ENCODE results near the gene BIN1. TPM values are rescaled to one million over a fixed set of nuclear protein-coding genes. Genes with fewer than 3 reads are reported as not detected.

The BIN1 gene
- polyA plus RNA-seq, 1 donor from 2014 or later, result 61.9 TPM

DNA sequence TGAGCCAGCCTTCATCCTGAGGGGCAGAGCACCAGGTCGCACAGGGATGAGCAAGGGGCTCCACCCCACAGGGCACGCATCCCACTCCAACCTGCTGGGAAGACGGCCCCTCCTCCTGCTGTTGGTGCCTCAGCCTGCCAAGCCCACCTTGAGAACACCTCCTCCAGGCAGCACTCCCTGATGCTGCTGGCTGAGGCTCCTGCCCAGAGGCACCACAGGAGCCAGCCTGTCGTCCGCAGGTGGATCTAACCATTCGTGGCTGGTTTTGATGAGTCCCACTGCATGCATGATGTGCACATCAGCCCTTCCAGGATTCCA, 58.4 kb downstream of the BIN1 start:
- Histone ChIP-seq H3K4me2 (ENCODE audit: low read length) (no peak overlapping the region), H3K9me2 (ENCODE audit: insufficient read depth, low read length) (no peaks in the 10 kb centered on the region), H3K79me2 (replicated peaks; ENCODE audit: insufficient read depth, low read length) (no peaks in the 10 kb centered on the region), H3F3A (ENCODE audit: insufficient read depth, low read length, poor library complexity, severe bottlenecking) (no peaks in the 10 kb centered on the region), H3K9ac (ENCODE audit: low read length) (no peak overlapping the region), H3K9me3 (ENCODE audit: low read length) (no peaks in the 10 kb centered on the region), H3K27ac (ENCODE audit: low read length) (no peak overlapping the region), H2AFZ (ENCODE audit: low read depth, low read length) (no peak overlapping the region), H3K27me3 (ENCODE audit: insufficient read depth, low read depth, low read length) (no peaks in the 10 kb centered on the region), H3K4me3 (ENCODE audit: low read length) (no peak overlapping the region), H4K20me1 (ENCODE audit: insufficient read depth) (no peaks in the 10 kb centered on the region), H3K36me3 (ENCODE audit: insufficient read depth, low read length) (no peaks in the 10 kb centered on the region)
- TF ChIP-seq POLR2AphosphoS5 (IDR thresholded peaks at IDR 0.05), result no peak
- no peak for TF ChIP-seq SMC3 (conservative IDR thresholded peaks at IDR 0.05; ENCODE audit: poor library complexity)
- TF ChIP-seq EP300 (conservative IDR thresholded peaks at IDR 0.05; ENCODE audit: poor library complexity, severe bottlenecking), result no peak
- TF ChIP-seq, protein P1, sequence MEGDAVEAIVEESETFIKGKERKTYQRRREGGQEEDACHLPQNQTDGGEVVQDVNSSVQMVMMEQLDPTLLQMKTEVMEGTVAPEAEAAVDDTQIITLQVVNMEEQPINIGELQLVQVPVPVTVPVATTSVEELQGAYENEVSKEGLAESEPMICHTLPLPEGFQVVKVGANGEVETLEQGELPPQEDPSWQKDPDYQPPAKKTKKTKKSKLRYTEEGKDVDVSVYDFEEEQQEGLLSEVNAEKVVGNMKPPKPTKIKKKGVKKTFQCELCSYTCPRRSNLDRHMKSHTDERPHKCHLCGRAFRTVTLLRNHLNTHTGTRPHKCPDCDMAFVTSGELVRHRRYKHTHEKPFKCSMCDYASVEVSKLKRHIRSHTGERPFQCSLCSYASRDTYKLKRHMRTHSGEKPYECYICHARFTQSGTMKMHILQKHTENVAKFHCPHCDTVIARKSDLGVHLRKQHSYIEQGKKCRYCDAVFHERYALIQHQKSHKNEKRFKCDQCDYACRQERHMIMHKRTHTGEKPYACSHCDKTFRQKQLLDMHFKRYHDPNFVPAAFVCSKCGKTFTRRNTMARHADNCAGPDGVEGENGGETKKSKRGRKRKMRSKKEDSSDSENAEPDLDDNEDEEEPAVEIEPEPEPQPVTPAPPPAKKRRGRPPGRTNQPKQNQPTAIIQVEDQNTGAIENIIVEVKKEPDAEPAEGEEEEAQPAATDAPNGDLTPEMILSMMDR (IDR thresholded peaks at IDR 0.05; ENCODE audit: poor library complexity, severe bottlenecking), result no peak
- TF ChIP-seq RAD21 (conservative IDR thresholded peaks at IDR 0.05), result no peak
- TF ChIP-seq EZH2 (IDR thresholded peaks at IDR 0.05; ENCODE audit: borderline replicate concordance, insufficient read depth, low read length, poor library complexity, severe bottlenecking), result no peak
- TF ChIP-seq MXI1 (conservative IDR thresholded peaks at IDR 0.05; ENCODE audit: poor library complexity, severe bottlenecking), result no peak
- TF ChIP-seq, protein P2, sequence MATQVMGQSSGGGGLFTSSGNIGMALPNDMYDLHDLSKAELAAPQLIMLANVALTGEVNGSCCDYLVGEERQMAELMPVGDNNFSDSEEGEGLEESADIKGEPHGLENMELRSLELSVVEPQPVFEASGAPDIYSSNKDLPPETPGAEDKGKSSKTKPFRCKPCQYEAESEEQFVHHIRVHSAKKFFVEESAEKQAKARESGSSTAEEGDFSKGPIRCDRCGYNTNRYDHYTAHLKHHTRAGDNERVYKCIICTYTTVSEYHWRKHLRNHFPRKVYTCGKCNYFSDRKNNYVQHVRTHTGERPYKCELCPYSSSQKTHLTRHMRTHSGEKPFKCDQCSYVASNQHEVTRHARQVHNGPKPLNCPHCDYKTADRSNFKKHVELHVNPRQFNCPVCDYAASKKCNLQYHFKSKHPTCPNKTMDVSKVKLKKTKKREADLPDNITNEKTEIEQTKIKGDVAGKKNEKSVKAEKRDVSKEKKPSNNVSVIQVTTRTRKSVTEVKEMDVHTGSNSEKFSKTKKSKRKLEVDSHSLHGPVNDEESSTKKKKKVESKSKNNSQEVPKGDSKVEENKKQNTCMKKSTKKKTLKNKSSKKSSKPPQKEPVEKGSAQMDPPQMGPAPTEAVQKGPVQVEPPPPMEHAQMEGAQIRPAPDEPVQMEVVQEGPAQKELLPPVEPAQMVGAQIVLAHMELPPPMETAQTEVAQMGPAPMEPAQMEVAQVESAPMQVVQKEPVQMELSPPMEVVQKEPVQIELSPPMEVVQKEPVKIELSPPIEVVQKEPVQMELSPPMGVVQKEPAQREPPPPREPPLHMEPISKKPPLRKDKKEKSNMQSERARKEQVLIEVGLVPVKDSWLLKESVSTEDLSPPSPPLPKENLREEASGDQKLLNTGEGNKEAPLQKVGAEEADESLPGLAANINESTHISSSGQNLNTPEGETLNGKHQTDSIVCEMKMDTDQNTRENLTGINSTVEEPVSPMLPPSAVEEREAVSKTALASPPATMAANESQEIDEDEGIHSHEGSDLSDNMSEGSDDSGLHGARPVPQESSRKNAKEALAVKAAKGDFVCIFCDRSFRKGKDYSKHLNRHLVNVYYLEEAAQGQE (IDR thresholded peaks at IDR 0.05; ENCODE audit: borderline replicate concordance), result no peak
- no peak for TF ChIP-seq TAF1 (IDR thresholded peaks at IDR 0.05; ENCODE audit: low read depth)

DNA sequence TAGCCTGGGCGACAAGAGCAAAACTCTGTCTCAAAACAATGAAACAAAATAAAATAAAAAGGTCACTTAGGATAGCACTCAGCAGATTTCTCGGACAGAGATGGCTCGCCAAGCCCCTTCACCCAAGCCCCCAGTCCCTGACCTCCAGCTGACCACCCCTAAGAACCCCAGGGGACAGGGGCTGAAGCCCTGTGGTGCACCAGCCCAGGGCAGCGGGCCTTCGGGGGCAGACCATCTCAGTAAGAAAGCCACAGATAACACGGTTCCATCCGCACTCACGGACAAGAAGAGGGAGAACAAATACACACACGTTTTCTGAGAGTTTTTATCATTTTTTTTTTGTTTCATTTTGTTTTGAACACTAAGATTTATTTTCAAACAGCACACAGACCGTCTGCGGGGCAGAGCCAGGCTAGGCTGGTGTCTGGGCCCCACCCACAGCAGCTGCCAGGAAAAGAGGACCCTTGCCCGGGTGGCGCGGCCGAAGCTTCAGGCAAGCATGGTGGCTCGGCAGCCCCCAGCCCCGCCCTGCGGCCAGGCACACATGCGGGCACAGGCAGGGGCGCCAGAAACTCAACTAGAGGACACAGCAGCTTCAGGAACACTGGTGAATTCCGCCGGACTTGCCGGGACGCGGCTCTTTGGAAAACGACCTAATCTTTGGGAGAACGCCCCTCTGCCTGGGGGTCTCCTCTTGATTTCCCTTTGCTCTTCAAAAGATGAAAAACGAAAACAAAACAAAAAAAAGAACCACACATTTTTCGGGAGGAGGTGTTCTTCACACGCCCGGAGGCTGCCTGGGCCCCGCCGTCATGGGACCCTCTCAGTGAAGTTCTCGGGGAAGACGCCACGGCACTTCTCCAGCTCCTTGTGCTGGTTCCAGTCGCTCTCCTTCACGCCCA, 59.0 kb downstream of the BIN1 start:
- H3K36me3 ChIP-seq (ENCODE audit: insufficient read depth, low read length), result no peaks in the 10 kb centered on the region
- no peak overlapping the region for H3K27ac ChIP-seq (ENCODE audit: low read length)
- H3F3A ChIP-seq (ENCODE audit: insufficient read depth, low read length, poor library complexity, severe bottlenecking), result no peaks in the 10 kb centered on the region
- H3K79me2 ChIP-seq (replicated peaks; ENCODE audit: insufficient read depth, low read length), result no peaks in the 10 kb centered on the region
- no peak overlapping the region for H3K4me2 ChIP-seq (ENCODE audit: low read length)
- no peak for TF ChIP-seq RAD21 (conservative IDR thresholded peaks at IDR 0.05)
- no peak for TF ChIP-seq EZH2 (IDR thresholded peaks at IDR 0.05; ENCODE audit: borderline replicate concordance, insufficient read depth, low read length, poor library complexity, severe bottlenecking)
- no peak for TF ChIP-seq TAF1 (IDR thresholded peaks at IDR 0.05; ENCODE audit: low read depth)
- TF ChIP-seq, protein P2 (IDR thresholded peaks at IDR 0.05; ENCODE audit: borderline replicate concordance), result no peak
- TF ChIP-seq, protein P1 (IDR thresholded peaks at IDR 0.05; ENCODE audit: poor library complexity, severe bottlenecking), result no peak
- TF ChIP-seq MXI1 (conservative IDR thresholded peaks at IDR 0.05; ENCODE audit: poor library complexity, severe bottlenecking), result no peak
- no peak for TF ChIP-seq POLR2AphosphoS5 (IDR thresholded peaks at IDR 0.05)
- TF ChIP-seq EP300 (conservative IDR thresholded peaks at IDR 0.05; ENCODE audit: poor library complexity, severe bottlenecking), result no peak
- no peak for TF ChIP-seq SMC3 (conservative IDR thresholded peaks at IDR 0.05; ENCODE audit: poor library complexity)
- H3K27me3 ChIP-seq (ENCODE audit: insufficient read depth, low read depth, low read length), result no peaks in the 10 kb centered on the region
- H3K9ac ChIP-seq (ENCODE audit: low read length), result no peak overlapping the region
- no peak overlapping the region for H3K4me3 ChIP-seq (ENCODE audit: low read length)
- no peaks in the 10 kb centered on the region for H4K20me1 ChIP-seq (ENCODE audit: insufficient read depth)
- H3K9me2 ChIP-seq (ENCODE audit: insufficient read depth, low read length), result no peaks in the 10 kb centered on the region
- no peaks in the 10 kb centered on the region for H3K9me3 ChIP-seq (ENCODE audit: low read length)
- no peak overlapping the region for H2AFZ ChIP-seq (ENCODE audit: low read depth, low read length)
